Peyer's patch (tissue), 4 donors: Measurements from ENCODE around the gene KCTD15. TPM values are rescaled to one million over a fixed set of nuclear protein-coding genes. Genes with fewer than 3 reads are reported as not detected.

Source experiments
- DNase-seq, 3 donors: peaks; one replicate each; pipeline ENCODE4 v3.0.0-alpha.2; 2017 to 2019
- H3K27ac ChIP-seq, 4 donors: fragments of 200-600 bp; sonication (generic); one replicate each; pipeline ENCODE4 v1.5.1; 2016 to 2019
- H3K27me3 ChIP-seq, 2 donors: fragments of 200-600 bp; sonication (generic); one replicate each; pipeline ENCODE4 v1.5.1; 2019
- H3K36me3 ChIP-seq, 3 donors: fragments of 200-600 bp; sonication (generic); one replicate each; pipeline ENCODE4 v1.5.1; 2016 to 2019
- H3K4me1 ChIP-seq, 4 donors: fragments of 200-600 bp; sonication (generic); one replicate each; pipeline ENCODE4 v1.5.1; 2016 to 2019
- H3K4me3 ChIP-seq, 4 donors: fragments of 200-600 bp; sonication (generic); 1 replicate in 3 of 4; 2 replicates in 1 of 4; pipeline ENCODE4 v1.5.1; 2016 to 2019; ENCODE audit warnings: mild to moderate bottlenecking in 1 of 4
- H3K9me3 ChIP-seq, 4 donors: fragments of 200-600 bp; sonication (generic); one replicate each; pipeline ENCODE4 v1.5.1; 2016 to 2019; ENCODE audit warnings: mild to moderate bottlenecking in 1 of 4
- CTCF ChIP-seq, 6 experiments: fragments of 450-650 bp in 4 of 6; fragments of 200-600 bp in 2 of 6; sonication (generic) in 1 of 6; IDR thresholded peaks; one replicate each; pipeline ENCODE4 v1.5.1; 2017 to 2019; ENCODE audit warnings: antibody characterized with exemption in 6 of 6, mild to moderate bottlenecking in 3 of 6, moderate library complexity in 1 of 6
- POLR2A ChIP-seq, 2 donors: fragments of 450-650 bp; IDR thresholded peaks; one replicate each; pipeline ENCODE4 v1.5.1; 2017; ENCODE audit warnings: antibody characterized with exemption in 2 of 2, mild to moderate bottlenecking in 2 of 2, moderate library complexity in 2 of 2
- total RNA-seq, 4 donors: library from RNA; depleted of rRNA; stranded (reverse); fragments of >200 nt; gene quantifications; one replicate each; pipeline ENCODE4 v1.1.0, GENCODE V29; 2016

The KCTD15 gene
- total RNA-seq, 4 donors from 2014 or later = 5.4 to 33.5 (median 21.6) TPM

- no peak overlapping the region for H3K27ac ChIP-seq
- no peaks in the 10 kb centered on the region for H3K9me3 ChIP-seq
- H3K4me1 ChIP-seq = no peaks in the 10 kb centered on the region
- TF ChIP-seq POLR2A (IDR thresholded peaks at IDR 0.05) (no peak), CTCF (IDR thresholded peaks at IDR 0.05) (no peak)
- no peak overlapping the region for H3K4me3 ChIP-seq
- no peak for DNase-seq
- H3K27me3 ChIP-seq = no peaks in the 10 kb centered on the region
- no peaks in the 10 kb centered on the region for H3K36me3 ChIP-seq
These were observed 36.0 kb downstream of the KCTD15 start for GRCh38 chr19:33832633-33833032.

- H3K27me3 ChIP-seq = no peaks in the 10 kb centered on the region
- H3K27ac ChIP-seq = no peak overlapping the region
- no peak for DNase-seq
- no peak overlapping the region for H3K4me3 ChIP-seq
- no peaks in the 10 kb centered on the region for H3K36me3 ChIP-seq
- no peaks in the 10 kb centered on the region for H3K9me3 ChIP-seq
- no peaks in the 10 kb centered on the region for H3K4me1 ChIP-seq
- TF ChIP-seq CTCF (IDR thresholded peaks at IDR 0.05) (no peak), POLR2A (IDR thresholded peaks at IDR 0.05) (no peak)
These were observed 43.7 kb downstream of the KCTD15 start for GRCh38 chr19:33840382-33840781.

- H3K27ac ChIP-seq = no peak overlapping the region
- H3K9me3 ChIP-seq = no peaks in the 10 kb centered on the region
- TF ChIP-seq CTCF (IDR thresholded peaks at IDR 0.05) (no peak), POLR2A (IDR thresholded peaks at IDR 0.05) (no peak)
- no peak for DNase-seq
- H3K4me3 ChIP-seq = no peak overlapping the region
- H3K4me1 ChIP-seq = no peaks in the 10 kb centered on the region
- H3K27me3 ChIP-seq = no peaks in the 10 kb centered on the region
- H3K36me3 ChIP-seq = no peaks in the 10 kb centered on the region
These were observed 44.1 kb downstream of the KCTD15 start for GRCh38 chr19:33840783-33841182.

DNA sequence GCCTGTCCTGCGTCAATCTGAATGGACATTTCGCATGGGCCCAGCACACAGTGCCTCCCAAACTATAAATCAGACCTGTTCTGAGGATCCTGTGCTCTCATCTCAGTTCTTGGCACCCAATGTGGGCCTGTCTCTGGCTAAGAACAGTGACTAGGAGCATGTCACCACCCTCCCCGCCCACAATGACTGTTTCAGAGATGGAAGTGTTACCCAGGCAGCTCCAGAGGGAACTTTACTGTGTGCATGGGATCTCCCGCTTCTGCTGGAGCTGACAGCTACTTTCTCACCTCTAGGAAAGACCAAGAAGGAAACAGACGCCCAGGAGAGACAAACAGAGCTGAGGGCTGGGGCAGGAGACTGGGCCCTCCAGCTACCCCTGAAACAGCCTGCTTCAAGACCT lies 45.0 kb downstream of the KCTD15 start:
- Histone ChIP-seq H3K4me1 (no peaks in the 10 kb centered on the region), H3K27ac (no peak overlapping the region)
- no peak for TF ChIP-seq POLR2A (IDR thresholded peaks at IDR 0.05)

GRCh38 chr19:33844478-33844877 lies 47.8 kb downstream of the KCTD15 start:
- Histone ChIP-seq H3K9me3 (no peaks in the 10 kb centered on the region), H3K27me3 (no peaks in the 10 kb centered on the region), H3K27ac (no peak overlapping the region), H3K4me1 (no peaks in the 10 kb centered on the region), H3K36me3 (no peaks in the 10 kb centered on the region), H3K4me3 (no peak overlapping the region)
- no peak for TF ChIP-seq CTCF (IDR thresholded peaks at IDR 0.05)
- TF ChIP-seq POLR2A (IDR thresholded peaks at IDR 0.05) = no peak
- no peak for DNase-seq

More for the DNA sequence above, 45.0 kb downstream of the KCTD15 start:
- DNase-seq = no peak
- no peaks in the 10 kb centered on the region for H3K9me3 ChIP-seq
- H3K4me3 ChIP-seq = no peak overlapping the region
- H3K36me3 ChIP-seq = no peaks in the 10 kb centered on the region
- no peaks in the 10 kb centered on the region for H3K27me3 ChIP-seq

GRCh38 chr19:33845498-33845897 lies 48.8 kb downstream of the KCTD15 start:
- Histone ChIP-seq H3K27me3 (no peaks in the 10 kb centered on the region), H3K4me3 (no peak overlapping the region), H3K9me3 (no peaks in the 10 kb centered on the region), H3K27ac (no peak overlapping the region), H3K4me1 (no peaks in the 10 kb centered on the region), H3K36me3 (no peaks in the 10 kb centered on the region)
- no peak for DNase-seq
- TF ChIP-seq POLR2A (IDR thresholded peaks at IDR 0.05) = no peak
- no peak for TF ChIP-seq CTCF (IDR thresholded peaks at IDR 0.05)
